ENCODE data around the gene ATM. TPM values are rescaled to one million over a fixed set of nuclear protein-coding genes. Genes with fewer than 3 reads are reported as not detected.

The ATM gene
- total and polyA plus RNA-seq, 2 donors from 2014 or later: 11.7 to 83.3 TPM

GRCh38 chr11:108346451-108346850 is 123.6 kb downstream of the ATM start:
- H3K36me3 ChIP-seq (ENCODE audit: control insufficient read depth in 2 of 3, insufficient read depth in 3 of 3, low read length in 3 of 3): peaks cover 0 to 3% (median 0%) of the 10 kb centered on the region in 3 donors
- H3K9me3 ChIP-seq (ENCODE audit: control insufficient read depth in 2 of 3, insufficient read depth in 1 of 3, low read length in 3 of 3): no peaks in the 10 kb centered on the region

GRCh38 chr11:108351468-108351867 is 128.6 kb downstream of the ATM start:
- no peak overlapping the region for H3K9ac ChIP-seq (ENCODE audit: low read length in 3 of 3)
- H3K36me3 ChIP-seq (ENCODE audit: control insufficient read depth in 2 of 3, insufficient read depth in 3 of 3, low read length in 3 of 3): peaks cover 0 to 19% (median 14%) of the 10 kb centered on the region in 3 donors
- DNase-seq (no peak), FAIRE-seq (no peak)
- H3K9me3 ChIP-seq (ENCODE audit: control insufficient read depth in 2 of 3, insufficient read depth in 1 of 3, low read length in 3 of 3): no peaks in the 10 kb centered on the region
- H3K27me3 ChIP-seq (ENCODE audit: control insufficient read depth, insufficient read depth, low read length): no peaks in the 10 kb centered on the region
- no peaks in the 10 kb centered on the region for H3K4me1 ChIP-seq (ENCODE audit: control insufficient read depth in 2 of 3, insufficient read depth in 2 of 3, low read depth in 1 of 3, low read length in 3 of 3)
- no peak overlapping the region for H3K27ac ChIP-seq (ENCODE audit: low read depth in 2 of 2, low read length in 2 of 2)
- no peak overlapping the region for H3K4me3 ChIP-seq (ENCODE audit: low read length in 3 of 3)
- no peak for TF ChIP-seq CTCF (IDR thresholded peaks at IDR 0.05; ENCODE audit: borderline replicate concordance, extremely low read depth, insufficient read depth)
- intact Hi-C loops (cut with DNase I): no loop called here

More at GRCh38 chr11:108346451-108346850, 123.6 kb downstream of the ATM start:
- DNase-seq (no peak), FAIRE-seq (no peak)
- Histone ChIP-seq H3K27me3 (ENCODE audit: control insufficient read depth, insufficient read depth, low read length) (no peaks in the 10 kb centered on the region), H3K9ac (ENCODE audit: low read length in 3 of 3) (no peak overlapping the region), H3K4me3 (ENCODE audit: low read length in 3 of 3) (no peak overlapping the region), H3K27ac (ENCODE audit: low read depth in 2 of 2, low read length in 2 of 2) (no peak overlapping the region), H3K4me1 (ENCODE audit: control insufficient read depth in 2 of 3, insufficient read depth in 2 of 3, low read depth in 1 of 3, low read length in 3 of 3) (no peaks in the 10 kb centered on the region)
- intact Hi-C loops (cut with DNase I): no loop called here
- no peak for TF ChIP-seq CTCF (IDR thresholded peaks at IDR 0.05; ENCODE audit: borderline replicate concordance, extremely low read depth, insufficient read depth)

- Histone ChIP-seq H3K4me3 (ENCODE audit: low read length in 3 of 3) (no peak overlapping the region), H3K9ac (ENCODE audit: low read length in 3 of 3) (no peak overlapping the region), H3K27me3 (ENCODE audit: control insufficient read depth, insufficient read depth, low read length) (no peaks in the 10 kb centered on the region), H3K36me3 (ENCODE audit: control insufficient read depth in 2 of 3, insufficient read depth in 3 of 3, low read length in 3 of 3) (peaks cover 0 to 2% (median 2%) of the 10 kb centered on the region in 3 donors), H3K4me1 (ENCODE audit: control insufficient read depth in 2 of 3, insufficient read depth in 2 of 3, low read depth in 1 of 3, low read length in 3 of 3) (no peaks in the 10 kb centered on the region), H3K27ac (ENCODE audit: low read depth in 2 of 2, low read length in 2 of 2) (no peak overlapping the region), H3K9me3 (ENCODE audit: control insufficient read depth in 2 of 3, insufficient read depth in 1 of 3, low read length in 3 of 3) (no peaks in the 10 kb centered on the region)
- TF ChIP-seq CTCF (IDR thresholded peaks at IDR 0.05; ENCODE audit: borderline replicate concordance, extremely low read depth, insufficient read depth): no peak
- intact Hi-C loops (cut with DNase I): no loop called here
- no peak for FAIRE-seq
- no peak for DNase-seq
Observed at GRCh38 chr11:108364159-108364558, 141.3 kb downstream of the ATM start.

GRCh38 chr11:108368134-108368533 is 145.3 kb downstream of the ATM start:
- no peak for TF ChIP-seq CTCF (IDR thresholded peaks at IDR 0.05; ENCODE audit: borderline replicate concordance, extremely low read depth, insufficient read depth)
- H3K4me1 ChIP-seq (ENCODE audit: control insufficient read depth in 2 of 3, insufficient read depth in 2 of 3, low read depth in 1 of 3, low read length in 3 of 3): no peaks in the 10 kb centered on the region
- intact Hi-C loops (cut with DNase I): no loop called here
- no peak overlapping the region for H3K4me3 ChIP-seq (ENCODE audit: low read length in 3 of 3)
- FAIRE-seq: no peak
- no peaks in the 10 kb centered on the region for H3K9me3 ChIP-seq (ENCODE audit: control insufficient read depth in 2 of 3, insufficient read depth in 1 of 3, low read length in 3 of 3)
- H3K9ac ChIP-seq (ENCODE audit: low read length in 3 of 3): no peak overlapping the region
- no peaks in the 10 kb centered on the region for H3K27me3 ChIP-seq (ENCODE audit: control insufficient read depth, insufficient read depth, low read length)
- H3K27ac ChIP-seq (ENCODE audit: low read depth in 2 of 2, low read length in 2 of 2): no peak overlapping the region
- H3K36me3 ChIP-seq (ENCODE audit: control insufficient read depth in 2 of 3, insufficient read depth in 3 of 3, low read length in 3 of 3): peaks cover 0 to 2% (median 2%) of the 10 kb centered on the region in 3 donors
- no peak for DNase-seq

Measured in kidney (tissue), 14 donors.